Stomach (tissue), 9 donors: Measurements from ENCODE around the gene NCAN. TPM values are rescaled to one million over a fixed set of nuclear protein-coding genes. Genes with fewer than 3 reads are reported as not detected.
A peak's percentile ranks its signal among the peaks of the same experiment; 100 is the strongest.

Source experiments
- DNase-seq, 2 donors: peaks; one replicate each; pipeline versions ENCODE4 v3.0.0 to v3.0.0-alpha.2; 2013 to 2019
- H3K27ac ChIP-seq, 5 donors: fragments of 200-600 bp in 4 of 5; sonication (generic) in 4 of 5; one replicate each; pipeline ENCODE4 v1.5.1; 2013 to 2019; ENCODE audit warnings: mild to moderate bottlenecking in 1 of 5, moderate library complexity in 1 of 5
- H3K27me3 ChIP-seq, 3 donors: fragments of 200-600 bp; sonication (generic); one replicate each; pipeline ENCODE4 v1.5.1; 2017 to 2019; ENCODE audit warnings: mixed run types in 1 of 3
- H3K36me3 ChIP-seq, 4 donors: fragments of 200-600 bp; sonication (generic); 1 replicate in 3 of 4; 2 replicates in 1 of 4; pipeline ENCODE4 v1.5.1; 2016 to 2019
- H3K4me1 ChIP-seq, 4 donors: fragments of 200-600 bp; sonication (generic); one replicate each; pipeline ENCODE4 v1.5.1; 2016 to 2019
- H3K4me3 ChIP-seq, 4 donors: fragments of 200-600 bp; sonication (generic) in 3 of 4; one replicate each; pipeline ENCODE4 v1.5.1; 2016 to 2019; ENCODE audit warnings: mild to moderate bottlenecking in 1 of 4
- H3K9me3 ChIP-seq, 4 donors: fragments of 200-600 bp; sonication (generic); one replicate each; pipeline ENCODE4 v1.5.1; 2016 to 2019
- EP300 ChIP-seq: sonication (generic); formaldehyde crosslinking; IDR thresholded peaks from one replicate; pipeline ENCODE4 v1.6.1; 2017; ENCODE audit warnings: antibody characterized with exemption
- POLR2A ChIP-seq, 4 donors: fragments of 450-650 bp; IDR thresholded peaks; one replicate each; pipeline ENCODE4 v1.6.1; 2016; ENCODE audit warnings: antibody characterized with exemption in 4 of 4, control low read depth in 2 of 4, mild to moderate bottlenecking in 1 of 4, moderate library complexity in 1 of 4
- POLR2AphosphoS5 ChIP-seq, 3 donors: sonication (generic); formaldehyde crosslinking; IDR thresholded peaks; one replicate each; pipeline ENCODE4 v1.6.1; 2016; ENCODE audit warnings: antibody characterized with exemption in 3 of 3
- WGBS, 5 donors: extraction: QIAGEN DNeasy Blood & Tissue Kit in 3 of 5; methylation state at CpG; one replicate each; pipeline versions ENCODE4 v1.1.5 to v1.1.7; 2013 to 2018; 5-methylcytosine and 5-hydroxymethylcytosine counted together
- intact Hi-C: fragments of 100-400 bp; cut with DNase I; formaldehyde crosslinking; loops from one replicate; pipeline ENCODE4 v1.15.1; 2023; ENCODE audit warnings: low total_unique reads
- polyA plus RNA-seq, 3 donors: library from polyadenylated mRNA; stranded (reverse); fragments of 200-250 nt; gene quantifications; one replicate each; pipeline ENCODE4 v1.2.3, GENCODE V29; 2013
- total RNA-seq, 5 donors: library from RNA; depleted of rRNA; stranded (reverse); fragments of >200 nt; gene quantifications; one replicate each; pipeline versions ENCODE4 v1.1.0 to v1.2.3, GENCODE V29; 2014 to 2016
- TF ChIP-seq, protein P1 (sequence below), 7 experiments: fragments of 450-650 bp in 4 of 7; fragments of 200-600 bp in 3 of 7; sonication (generic) in 3 of 7; IDR thresholded peaks; one replicate each; pipeline ENCODE4 v1.5.1; 2016 to 2019; ENCODE audit warnings: antibody characterized with exemption in 7 of 7, control low read depth in 2 of 7, mild to moderate bottlenecking in 1 of 7
- donor health status: healthy with polysubstance abuse.
- donor health status: Bipolar disorder and iron deficiency.
- donor health status: healthy.

The NCAN gene
- total and polyA plus RNA-seq, 8 donors = 0.05 to 1.7 (median 0.06) TPM; not detected in 5

DNA sequence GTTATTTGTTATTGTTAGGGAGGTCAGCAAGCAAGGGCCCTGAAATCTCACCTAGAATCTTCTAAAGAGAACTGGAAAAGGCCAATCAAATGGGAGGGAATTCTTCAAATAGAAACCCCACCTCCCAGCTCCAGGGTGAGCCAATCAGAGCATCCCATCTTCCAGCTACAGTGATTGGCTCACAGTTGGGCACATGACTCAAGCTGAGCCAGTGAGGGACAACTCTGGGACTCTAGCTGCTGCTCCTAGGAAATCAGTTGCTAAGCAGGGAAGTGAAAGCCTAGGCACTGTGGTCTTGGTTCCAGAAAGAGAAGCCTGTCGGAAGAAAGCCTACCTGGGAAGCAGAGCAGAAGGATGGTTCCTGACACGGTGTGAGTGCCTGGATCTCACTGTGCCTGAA, 48.0 kb downstream of the NCAN start:
- no peaks in the 10 kb centered on the region for H3K36me3 ChIP-seq
- 69 to 93% (median 79%) methylated on average over 2 of the region's 2 CpGs for WGBS, 5 donors
- TF ChIP-seq, protein P1, sequence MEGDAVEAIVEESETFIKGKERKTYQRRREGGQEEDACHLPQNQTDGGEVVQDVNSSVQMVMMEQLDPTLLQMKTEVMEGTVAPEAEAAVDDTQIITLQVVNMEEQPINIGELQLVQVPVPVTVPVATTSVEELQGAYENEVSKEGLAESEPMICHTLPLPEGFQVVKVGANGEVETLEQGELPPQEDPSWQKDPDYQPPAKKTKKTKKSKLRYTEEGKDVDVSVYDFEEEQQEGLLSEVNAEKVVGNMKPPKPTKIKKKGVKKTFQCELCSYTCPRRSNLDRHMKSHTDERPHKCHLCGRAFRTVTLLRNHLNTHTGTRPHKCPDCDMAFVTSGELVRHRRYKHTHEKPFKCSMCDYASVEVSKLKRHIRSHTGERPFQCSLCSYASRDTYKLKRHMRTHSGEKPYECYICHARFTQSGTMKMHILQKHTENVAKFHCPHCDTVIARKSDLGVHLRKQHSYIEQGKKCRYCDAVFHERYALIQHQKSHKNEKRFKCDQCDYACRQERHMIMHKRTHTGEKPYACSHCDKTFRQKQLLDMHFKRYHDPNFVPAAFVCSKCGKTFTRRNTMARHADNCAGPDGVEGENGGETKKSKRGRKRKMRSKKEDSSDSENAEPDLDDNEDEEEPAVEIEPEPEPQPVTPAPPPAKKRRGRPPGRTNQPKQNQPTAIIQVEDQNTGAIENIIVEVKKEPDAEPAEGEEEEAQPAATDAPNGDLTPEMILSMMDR (IDR thresholded peaks at IDR 0.05) = no peak
- TF ChIP-seq POLR2AphosphoS5 (IDR thresholded peaks at IDR 0.05) = no peak
- no peak for TF ChIP-seq EP300
- TF ChIP-seq POLR2A (IDR thresholded peaks at IDR 0.05) = no peak
- no peak for DNase-seq
- peaks cover 0 to 7% (median 6%) of the 10 kb centered on the region in 4 donors for H3K9me3 ChIP-seq
- H3K27me3 ChIP-seq = peaks cover 16 to 100% (median 44%) of the 10 kb centered on the region in 3 donors
- H3K27ac ChIP-seq = no peak overlapping the region
- H3K4me1 ChIP-seq = peaks cover 6 to 19% (median 10%) of the 10 kb centered on the region in 4 donors
- intact Hi-C loops = no loop called here
- no peak overlapping the region for H3K4me3 ChIP-seq

GRCh38 chr19:19260417-19261214, 48.9 kb downstream of the NCAN start:
- peaks cover 0 to 7% (median 6%) of the 10 kb centered on the region in 4 donors for H3K9me3 ChIP-seq
- H3K27ac ChIP-seq = no peak overlapping the region
- TF ChIP-seq, protein P1 (IDR thresholded peaks at IDR 0.05) = no peak
- WGBS, 5 donors = 52 to 57% (median 57%) methylated on average over 27 to 36 of the region's 36 CpGs
- no peak for DNase-seq
- no peak overlapping the region for H3K4me3 ChIP-seq
- H3K36me3 ChIP-seq = no peaks in the 10 kb centered on the region
- H3K27me3 ChIP-seq = peaks cover 16 to 92% (median 44%) of the 10 kb centered on the region in 3 donors
- H3K4me1 ChIP-seq = peaks cover 6 to 19% (median 10%) of the 10 kb centered on the region in 4 donors
- intact Hi-C loops = no loop called here

DNA sequence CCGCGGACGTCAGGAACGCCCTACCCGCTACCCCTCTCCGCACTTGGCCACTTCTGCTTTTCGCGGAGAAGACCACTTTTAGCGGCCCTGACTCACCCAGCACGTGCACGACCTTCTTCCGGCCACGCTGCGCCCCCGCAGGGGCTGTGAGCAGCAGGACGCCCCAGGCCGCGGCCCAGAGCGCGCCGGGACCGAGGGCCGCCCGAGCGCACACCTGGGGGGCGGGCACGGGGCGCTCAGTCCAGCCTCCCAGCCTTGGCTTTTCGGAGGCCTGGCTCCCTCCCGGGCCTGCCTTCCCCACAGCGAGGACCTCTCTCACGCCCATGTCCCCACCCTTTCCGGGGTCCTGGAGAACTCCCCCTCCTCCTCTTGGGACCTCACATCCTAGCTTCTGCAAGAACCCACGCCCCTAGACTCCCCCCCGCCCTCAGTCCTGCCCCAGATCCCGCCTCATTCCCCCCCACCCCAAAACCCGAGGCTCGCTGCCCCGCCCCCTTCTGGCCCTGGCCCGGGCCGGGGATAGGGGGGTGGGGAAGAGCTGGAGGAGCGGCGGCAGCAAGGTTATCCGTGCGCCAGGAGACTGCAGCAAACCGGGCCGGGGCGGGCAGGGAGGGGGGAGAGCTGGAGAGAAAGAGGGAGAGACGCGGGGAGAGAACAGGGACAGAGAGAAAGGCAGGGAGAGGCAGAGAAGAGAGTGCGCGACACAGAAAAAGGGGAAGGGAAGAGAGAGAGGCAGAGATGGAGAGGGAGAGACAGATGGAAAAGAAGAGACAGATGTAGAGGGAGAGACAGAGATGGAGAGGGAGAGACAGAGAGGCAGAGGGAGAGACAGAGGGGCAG, 49.8 kb downstream of the NCAN start:
- intact Hi-C loops = no loop called here
- DNase-seq = peak in 1 of 2 donors; percentile 72
- TF ChIP-seq EP300 (no peak), POLR2AphosphoS5 (IDR thresholded peaks at IDR 0.05) (no peak), POLR2A (IDR thresholded peaks at IDR 0.05) (no peak)
- TF ChIP-seq, protein P1 (IDR thresholded peaks at IDR 0.05) = no peak
- Histone ChIP-seq H3K4me3 (peak overlapping the region in 3 of 4 donors; percentile 19 to 36 (median 25)), H3K9me3 (peaks cover 0 to 7% (median 6%) of the 10 kb centered on the region in 4 donors), H3K27ac (no peak overlapping the region), H3K36me3 (no peaks in the 10 kb centered on the region), H3K4me1 (peaks cover 6 to 19% (median 10%) of the 10 kb centered on the region in 4 donors), H3K27me3 (peaks cover 16 to 83% (median 41%) of the 10 kb centered on the region in 3 donors)
- 1 to 5% (median 3%) methylated on average over 20 to 52 of the region's 52 CpGs for WGBS, 5 donors

GRCh38 chr19:19262190-19263057, 50.7 kb downstream of the NCAN start:
- Histone ChIP-seq H3K27me3 (peaks cover 16 to 74% (median 39%) of the 10 kb centered on the region in 3 donors), H3K36me3 (no peaks in the 10 kb centered on the region), H3K4me3 (no peak overlapping the region), H3K9me3 (peaks cover 0 to 7% (median 6%) of the 10 kb centered on the region in 4 donors), H3K4me1 (peaks cover 6 to 19% (median 10%) of the 10 kb centered on the region in 4 donors), H3K27ac (no peak overlapping the region)
- DNase-seq = no peak
- WGBS, 5 donors = 5 to 12% (median 7%) methylated on average over 31 of the region's 31 CpGs
- TF ChIP-seq, protein P1 (IDR thresholded peaks at IDR 0.05) = no peak
- TF ChIP-seq EP300 (no peak), POLR2A (IDR thresholded peaks at IDR 0.05) (no peak), POLR2AphosphoS5 (IDR thresholded peaks at IDR 0.05) (no peak)
- intact Hi-C loops = no loop called here
